ENCODE data around the gene RHOU. TPM values are rescaled to one million over a fixed set of nuclear protein-coding genes. Genes with fewer than 3 reads are reported as not detected.

Gene RHOU
- total and polyA plus RNA-seq, 2 donors (not counting 3 experiments of a cell fraction or from before 2014, with no cell fraction given) = 0.04 to 0.40 TPM

DNA sequence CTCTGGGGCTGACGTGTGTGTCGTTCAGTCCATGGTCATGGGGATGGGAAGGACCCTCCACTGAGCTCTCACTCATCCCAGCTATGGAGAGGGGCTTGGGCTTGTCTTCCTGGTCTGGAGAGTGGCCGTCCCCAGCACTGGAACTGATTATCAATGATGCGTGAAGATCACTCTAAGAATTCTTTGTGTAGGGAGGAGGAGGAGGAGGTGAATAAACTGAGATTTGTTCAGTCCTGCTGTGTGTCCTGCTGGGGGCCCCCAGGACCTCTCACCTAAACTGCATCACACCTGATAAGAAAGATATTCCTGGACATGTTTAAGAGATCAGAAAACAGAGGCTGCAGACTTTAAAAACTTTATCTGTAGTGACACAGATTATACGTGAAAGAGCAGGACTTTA lies 21.2 kb downstream of the RHOU start:
- Histone ChIP-seq H3K9me3 (replicated peaks; ENCODE audit: control insufficient read depth, insufficient read depth, low read length) (no peaks in the 10 kb centered on the region), H3K36me3 (ENCODE audit: control insufficient read depth in 2 of 2, extremely low read depth in 1 of 2, insufficient read depth in 2 of 2, low read length in 2 of 2) (no peaks in the 10 kb centered on the region), H3K4me1 (ENCODE audit: control insufficient read depth, extremely low read depth, insufficient read depth, low read length) (no peaks in the 10 kb centered on the region), H3K27me3 (ENCODE audit: control insufficient read depth in 2 of 2, insufficient read depth in 2 of 2, low read length in 2 of 2) (peaks cover 2 to 12% of the 10 kb centered on the region in 2 experiments), H3K79me2 (ENCODE audit: control insufficient read depth, insufficient read depth, low read length) (no peaks in the 10 kb centered on the region), H3K4me2 (ENCODE audit: insufficient read depth, low read length) (no peak overlapping the region), H2AFZ (ENCODE audit: low read depth, low read length) (no peak overlapping the region), H3K4me3 (replicated peaks in 1 of 3; ENCODE audit: insufficient read depth in 1 of 3, low read depth in 1 of 3, low read length in 3 of 3) (no peak overlapping the region), H3K9me1 (replicated peaks; ENCODE audit: control insufficient read depth, extremely low read depth, insufficient read depth, low read length) (no peaks in the 10 kb centered on the region), H4K20me1 (replicated peaks; ENCODE audit: control insufficient read depth, extremely low read depth, insufficient read depth, low read length) (no peaks in the 10 kb centered on the region), H3K9ac (replicated peaks; ENCODE audit: extremely low read depth, insufficient read depth, low read length) (no peak overlapping the region), H3K27ac (ENCODE audit: insufficient read depth, low read depth, low read length) (no peak overlapping the region)
- intact Hi-C loops (cut with micrococcal nuclease) = no loop called here
- DNase-seq (ENCODE audit: low read depth, low spot score) = no peak
- TF ChIP-seq FOS (IDR thresholded peaks at IDR 0.05; ENCODE audit: borderline replicate concordance, insufficient read depth, low read length) (no peak), MYC (IDR thresholded peaks at IDR 0.05; ENCODE audit: low read depth, low read length) (no peak), GATA2 (IDR thresholded peaks at IDR 0.05; ENCODE audit: insufficient read depth, insufficient read length, low read depth, low read length) (no peak)
- TF ChIP-seq, protein P1, sequence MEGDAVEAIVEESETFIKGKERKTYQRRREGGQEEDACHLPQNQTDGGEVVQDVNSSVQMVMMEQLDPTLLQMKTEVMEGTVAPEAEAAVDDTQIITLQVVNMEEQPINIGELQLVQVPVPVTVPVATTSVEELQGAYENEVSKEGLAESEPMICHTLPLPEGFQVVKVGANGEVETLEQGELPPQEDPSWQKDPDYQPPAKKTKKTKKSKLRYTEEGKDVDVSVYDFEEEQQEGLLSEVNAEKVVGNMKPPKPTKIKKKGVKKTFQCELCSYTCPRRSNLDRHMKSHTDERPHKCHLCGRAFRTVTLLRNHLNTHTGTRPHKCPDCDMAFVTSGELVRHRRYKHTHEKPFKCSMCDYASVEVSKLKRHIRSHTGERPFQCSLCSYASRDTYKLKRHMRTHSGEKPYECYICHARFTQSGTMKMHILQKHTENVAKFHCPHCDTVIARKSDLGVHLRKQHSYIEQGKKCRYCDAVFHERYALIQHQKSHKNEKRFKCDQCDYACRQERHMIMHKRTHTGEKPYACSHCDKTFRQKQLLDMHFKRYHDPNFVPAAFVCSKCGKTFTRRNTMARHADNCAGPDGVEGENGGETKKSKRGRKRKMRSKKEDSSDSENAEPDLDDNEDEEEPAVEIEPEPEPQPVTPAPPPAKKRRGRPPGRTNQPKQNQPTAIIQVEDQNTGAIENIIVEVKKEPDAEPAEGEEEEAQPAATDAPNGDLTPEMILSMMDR (IDR thresholded peaks at IDR 0.05; ENCODE audit: extremely low read depth in 1 of 2, insufficient read depth in 1 of 2, low read depth in 1 of 2, low read length in 2 of 2) = no peak
- TF ChIP-seq, protein P2, sequence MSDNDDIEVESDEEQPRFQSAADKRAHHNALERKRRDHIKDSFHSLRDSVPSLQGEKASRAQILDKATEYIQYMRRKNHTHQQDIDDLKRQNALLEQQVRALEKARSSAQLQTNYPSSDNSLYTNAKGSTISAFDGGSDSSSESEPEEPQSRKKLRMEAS (IDR thresholded peaks at IDR 0.05; ENCODE audit: insufficient read depth, insufficient read length) = no peak
- FAIRE-seq = no peak
- no TSS peak for BruUV-seq (replicated peaks)
- dilution Hi-C loops (cut with MboI; ENCODE audit: extremely low pct_ligation_motif_present, low sequenced_read_pairs) = no loop called here
- POLR2A ChIA-PET = no interaction called here
- CTCF ChIA-PET = no interaction called here

DNA sequence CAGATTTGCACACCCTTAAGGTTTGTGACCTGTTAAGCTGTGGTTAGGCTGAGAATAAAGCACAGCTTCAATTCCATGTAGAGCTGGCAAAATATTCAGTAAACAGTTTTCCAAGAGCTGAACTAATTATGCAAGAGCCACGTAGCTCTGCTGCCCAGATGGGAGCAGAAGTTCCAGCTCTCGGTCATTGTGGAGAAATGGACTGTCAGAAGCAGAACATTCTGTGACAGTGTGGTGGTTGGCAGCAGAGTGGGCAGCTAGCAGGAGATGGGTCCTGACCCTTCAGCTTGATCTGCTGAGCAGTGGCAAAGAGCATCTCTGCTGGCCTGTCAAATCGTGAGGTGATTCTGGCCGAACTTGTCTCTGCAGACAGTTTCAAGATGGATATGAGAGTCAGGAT lies 23.2 kb downstream of the RHOU start:
- dilution Hi-C loops (cut with MboI; ENCODE audit: extremely low pct_ligation_motif_present, low sequenced_read_pairs) (no loop called here), intact Hi-C loops (cut with micrococcal nuclease) (no loop called here)
- H3K4me3 ChIP-seq (replicated peaks in 1 of 3; ENCODE audit: insufficient read depth in 1 of 3, low read depth in 1 of 3, low read length in 3 of 3) = no peak overlapping the region
- no peak overlapping the region for H3K4me2 ChIP-seq (ENCODE audit: insufficient read depth, low read length)
- ChIA-PET POLR2A (no interaction called here), CTCF (no interaction called here)
- H3K36me3 ChIP-seq (ENCODE audit: control insufficient read depth in 2 of 2, extremely low read depth in 1 of 2, insufficient read depth in 2 of 2, low read length in 2 of 2) = no peaks in the 10 kb centered on the region
- DNase-seq (ENCODE audit: low read depth, low spot score) = no peak
- no peaks in the 10 kb centered on the region for H4K20me1 ChIP-seq (replicated peaks; ENCODE audit: control insufficient read depth, extremely low read depth, insufficient read depth, low read length)
- H3K4me1 ChIP-seq (ENCODE audit: control insufficient read depth, extremely low read depth, insufficient read depth, low read length) = no peaks in the 10 kb centered on the region
- no peaks in the 10 kb centered on the region for H3K79me2 ChIP-seq (ENCODE audit: control insufficient read depth, insufficient read depth, low read length)
- FAIRE-seq = no peak
- peaks cover 0 to 8% of the 10 kb centered on the region in 2 experiments for H3K27me3 ChIP-seq (ENCODE audit: control insufficient read depth in 2 of 2, insufficient read depth in 2 of 2, low read length in 2 of 2)
- BruUV-seq (replicated peaks) = no TSS peak
- TF ChIP-seq EZH2 (IDR thresholded peaks at IDR 0.05; ENCODE audit: borderline replicate concordance, low read depth, low read length, severe bottlenecking) = no peak
- TF ChIP-seq JUN (IDR thresholded peaks at IDR 0.05; ENCODE audit: borderline replicate concordance, insufficient read depth, insufficient read length, low read depth) = no peak
- no peak for TF ChIP-seq GATA2 (IDR thresholded peaks at IDR 0.05; ENCODE audit: insufficient read depth, insufficient read length, low read depth, low read length)
- no peak for TF ChIP-seq FOS (IDR thresholded peaks at IDR 0.05; ENCODE audit: borderline replicate concordance, insufficient read depth, low read length)
- no peak for TF ChIP-seq MYC (IDR thresholded peaks at IDR 0.05; ENCODE audit: low read depth, low read length)
- no peaks in the 10 kb centered on the region for H3K9me3 ChIP-seq (replicated peaks; ENCODE audit: control insufficient read depth, insufficient read depth, low read length)
- H3K9me1 ChIP-seq (replicated peaks; ENCODE audit: control insufficient read depth, extremely low read depth, insufficient read depth, low read length) = no peaks in the 10 kb centered on the region
- H3K9ac ChIP-seq (replicated peaks; ENCODE audit: extremely low read depth, insufficient read depth, low read length) = no peak overlapping the region
- H2AFZ ChIP-seq (ENCODE audit: low read depth, low read length) = no peak overlapping the region
- no peak overlapping the region for H3K27ac ChIP-seq (ENCODE audit: insufficient read depth, low read depth, low read length)

Data from endothelial cell of umbilical vein (primary cell).